ENCODE measurements around the gene ARPP21. TPM values are rescaled to one million over a fixed set of nuclear protein-coding genes. Genes with fewer than 3 reads are reported as not detected.

Gene ARPP21
- total RNA-seq, 4 donors from 2014 or later: 58.7 to 93.8 (median 67.5) TPM

GRCh38 chr3:35597490-35597889 lies 41.8 kb upstream of the ARPP21 start:
- Histone ChIP-seq H3K36me3 (no peaks in the 10 kb centered on the region), H3K27me3 (no peaks in the 10 kb centered on the region), H3K4me1 (peaks cover 0 to 6% of the 10 kb centered on the region in 2 donors), H3K27ac (no peak overlapping the region), H3K9me3 (no peaks in the 10 kb centered on the region), H3K4me3 (no peak overlapping the region)
- no peak for TF ChIP-seq POLR2A (IDR thresholded peaks at IDR 0.05)
- no peak for TF ChIP-seq CTCF (IDR thresholded peaks at IDR 0.05 in 4 of 5, conservative IDR thresholded peaks at IDR 0.05 in 1 of 5)
- no peak for ATAC-seq
- in situ Hi-C loops (cut with MboI; ENCODE audit: low sequenced_read_pairs in 4 of 4): no loop called here
- intact Hi-C loops (cut with DNase I; ENCODE audit: low total_unique reads): no loop called here
- no peak for DNase-seq

GRCh38 chr3:35598804-35599203 lies 40.5 kb upstream of the ARPP21 start:
- Histone ChIP-seq H3K36me3 (no peaks in the 10 kb centered on the region), H3K9me3 (no peaks in the 10 kb centered on the region), H3K27ac (no peak overlapping the region), H3K4me3 (no peak overlapping the region), H3K4me1 (peaks cover 3 to 8% of the 10 kb centered on the region in 2 donors), H3K27me3 (no peaks in the 10 kb centered on the region)
- in situ Hi-C loops (cut with MboI; ENCODE audit: low sequenced_read_pairs in 4 of 4): no loop called here
- ATAC-seq (no peak), DNase-seq (no peak)
- intact Hi-C loops (cut with DNase I; ENCODE audit: low total_unique reads): no loop called here
- TF ChIP-seq POLR2A (IDR thresholded peaks at IDR 0.05) (no peak), CTCF (IDR thresholded peaks at IDR 0.05 in 4 of 5, conservative IDR thresholded peaks at IDR 0.05 in 1 of 5) (no peak)

DNA sequence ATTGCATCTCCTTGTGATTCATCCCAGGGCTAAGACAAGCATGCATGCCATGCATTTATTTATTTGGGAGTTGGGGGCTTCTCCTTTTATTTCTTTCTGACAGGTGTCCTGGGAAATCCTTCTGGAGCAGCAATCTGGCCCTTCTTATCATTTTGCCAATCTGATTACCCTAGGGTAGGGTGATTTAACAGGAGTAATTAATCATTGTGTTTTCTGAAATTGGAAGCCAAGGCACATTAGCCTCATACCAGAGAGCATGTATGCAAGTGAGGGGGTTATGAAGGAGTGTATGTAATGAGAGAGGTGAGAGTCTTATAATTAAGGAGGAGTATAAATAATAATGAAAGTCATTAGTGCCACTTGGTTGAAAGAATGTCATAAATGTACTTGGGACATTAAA lies 37.4 kb upstream of the ARPP21 start:
- ATAC-seq (no peak), DNase-seq (no peak)
- Histone ChIP-seq H3K4me1 (peaks cover 3 to 8% of the 10 kb centered on the region in 2 donors), H3K4me3 (no peak overlapping the region), H3K36me3 (no peaks in the 10 kb centered on the region), H3K9me3 (no peaks in the 10 kb centered on the region), H3K27ac (no peak overlapping the region), H3K27me3 (no peaks in the 10 kb centered on the region)
- intact Hi-C loops (cut with DNase I; ENCODE audit: low total_unique reads): no loop called here
- TF ChIP-seq CTCF (IDR thresholded peaks at IDR 0.05 in 4 of 5, conservative IDR thresholded peaks at IDR 0.05 in 1 of 5): no peak
- no peak for TF ChIP-seq POLR2A (IDR thresholded peaks at IDR 0.05)
- in situ Hi-C loops (cut with MboI; ENCODE audit: low sequenced_read_pairs in 4 of 4): no loop called here

DNA sequence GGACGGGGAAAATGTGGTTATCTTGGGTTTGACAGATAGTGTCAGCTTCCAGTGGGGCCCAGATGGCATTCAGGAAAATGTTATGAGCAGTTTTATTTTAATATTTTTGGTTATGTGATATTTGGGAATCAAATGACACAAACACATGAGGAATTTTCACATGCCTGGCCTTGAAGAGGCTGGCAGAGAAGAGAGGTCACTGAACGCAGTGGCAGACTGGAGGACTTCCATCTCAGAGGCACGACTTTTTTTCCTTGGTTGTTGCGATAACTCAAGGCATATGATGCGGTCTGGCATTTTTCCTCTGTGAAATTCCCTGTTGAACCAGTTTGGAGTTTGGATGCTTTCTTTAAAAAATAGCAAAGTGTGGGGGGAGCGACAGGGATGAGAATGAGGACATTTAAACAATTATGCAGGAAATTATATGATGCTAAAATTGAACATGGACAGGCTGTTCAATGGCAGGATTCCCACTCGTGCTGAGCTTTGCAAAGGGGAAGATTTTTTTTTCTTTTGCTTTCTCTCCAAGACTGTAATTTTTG lies 36.9 kb upstream of the ARPP21 start:
- no peaks in the 10 kb centered on the region for H3K27me3 ChIP-seq
- H3K4me1 ChIP-seq: peaks cover 3 to 8% of the 10 kb centered on the region in 2 donors
- TF ChIP-seq POLR2A (IDR thresholded peaks at IDR 0.05) (no peak), CTCF (IDR thresholded peaks at IDR 0.05 in 4 of 5, conservative IDR thresholded peaks at IDR 0.05 in 1 of 5) (no peak)
- in situ Hi-C loops (cut with MboI; ENCODE audit: low sequenced_read_pairs in 4 of 4): no loop called here
- H3K36me3 ChIP-seq: no peaks in the 10 kb centered on the region
- intact Hi-C loops (cut with DNase I; ENCODE audit: low total_unique reads): no loop called here
- no peak overlapping the region for H3K27ac ChIP-seq
- DNase-seq (no peak), ATAC-seq (no peak)
- H3K4me3 ChIP-seq: no peak overlapping the region
- no peaks in the 10 kb centered on the region for H3K9me3 ChIP-seq

DNA sequence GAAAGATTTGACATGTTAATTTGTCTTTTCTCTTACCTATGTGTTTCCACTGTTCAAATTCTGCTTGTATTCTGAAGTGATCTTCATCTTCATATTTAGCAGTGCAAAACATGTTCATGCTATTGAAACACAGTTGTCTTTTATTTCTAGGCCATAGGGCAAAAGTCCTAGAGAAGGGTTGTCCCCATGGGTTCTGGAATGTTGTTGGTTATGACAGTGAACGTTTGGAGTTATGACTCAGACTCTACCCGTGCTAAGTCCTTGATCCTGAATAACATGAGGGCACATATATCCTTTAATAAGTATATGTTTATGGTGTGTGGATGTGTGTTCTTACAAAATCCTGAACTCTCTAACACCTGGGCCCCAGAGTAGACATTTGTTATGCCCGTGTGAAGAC lies 23.0 kb upstream of the ARPP21 start:
- TF ChIP-seq CTCF (IDR thresholded peaks at IDR 0.05 in 4 of 5, conservative IDR thresholded peaks at IDR 0.05 in 1 of 5): no peak
- no peak for TF ChIP-seq POLR2A (IDR thresholded peaks at IDR 0.05)
- no peak for ATAC-seq
- no peaks in the 10 kb centered on the region for H3K4me1 ChIP-seq
- no peaks in the 10 kb centered on the region for H3K27me3 ChIP-seq
- no peaks in the 10 kb centered on the region for H3K36me3 ChIP-seq
- in situ Hi-C loops (cut with MboI; ENCODE audit: low sequenced_read_pairs in 4 of 4) (no loop called here), intact Hi-C loops (cut with DNase I; ENCODE audit: low total_unique reads) (no loop called here)
- no peak overlapping the region for H3K27ac ChIP-seq
- no peaks in the 10 kb centered on the region for H3K9me3 ChIP-seq
- no peak for DNase-seq
- H3K4me3 ChIP-seq: no peak overlapping the region

Data from gastrocnemius medialis (tissue), 4 donors.